Epithelial cell of umbilical artery (primary cell): ENCODE results near the gene HLA-DQA2. TPM values are rescaled to one million over a fixed set of nuclear protein-coding genes. Genes with fewer than 3 reads are reported as not detected.

Source experiments
- total RNA-seq: library from RNA; depleted of rRNA; stranded (reverse); fragments of >200 nt; gene quantifications from 2 replicates; pipeline ENCODE4 v1.2.3, GENCODE V29; 2014

Gene HLA-DQA2
- total RNA-seq, result not detected in 2 replicates

DNA sequence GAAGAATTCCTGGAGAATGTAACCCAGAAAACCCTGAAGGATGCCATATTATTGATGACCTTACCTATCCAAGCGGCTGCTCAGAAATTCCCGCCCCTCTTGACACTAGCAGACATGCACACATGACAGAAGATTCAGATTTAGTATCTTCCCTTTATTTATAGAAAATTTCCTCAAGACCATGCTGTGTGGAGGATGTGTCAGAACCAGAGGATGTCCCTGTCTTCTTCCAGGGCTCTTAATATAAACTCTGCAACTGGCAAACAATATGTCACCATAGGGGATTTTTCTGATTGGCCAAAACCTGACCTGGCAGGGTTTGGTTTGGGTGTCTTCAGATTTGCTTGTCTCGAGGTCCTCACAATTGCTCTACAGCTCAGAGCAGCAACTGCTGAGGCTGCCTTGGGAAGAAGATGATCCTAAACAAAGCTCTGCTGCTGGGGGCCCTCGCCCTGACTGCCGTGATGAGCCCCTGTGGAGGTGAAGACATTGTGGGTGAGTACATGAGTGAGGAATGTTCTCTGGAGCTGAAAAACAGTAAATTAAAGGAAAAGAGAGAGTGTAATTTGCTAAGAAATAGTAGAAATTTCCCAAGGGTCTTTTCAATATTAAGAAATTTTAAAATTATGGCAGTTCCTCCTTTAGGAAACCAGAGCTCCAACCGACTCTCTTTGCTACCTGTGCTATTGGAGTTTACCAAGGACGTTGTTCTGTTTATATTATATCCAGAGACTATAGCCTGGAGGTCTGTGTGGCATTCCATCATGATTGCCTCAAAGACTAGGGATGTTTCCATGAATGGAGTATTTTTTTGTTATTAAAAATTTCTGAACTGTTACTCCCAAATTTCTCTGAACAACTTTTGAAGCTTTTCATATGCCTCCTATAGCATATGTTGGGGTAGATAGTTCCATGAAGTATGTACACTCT is at the start of gene HLA-DQA2:
Gene HLA-DQA2, plus strand, starts transcription at position 361 of the 930 bp plus-strand sequence. Its CDS starts 53 bp downstream, at position 414.

DNA sequence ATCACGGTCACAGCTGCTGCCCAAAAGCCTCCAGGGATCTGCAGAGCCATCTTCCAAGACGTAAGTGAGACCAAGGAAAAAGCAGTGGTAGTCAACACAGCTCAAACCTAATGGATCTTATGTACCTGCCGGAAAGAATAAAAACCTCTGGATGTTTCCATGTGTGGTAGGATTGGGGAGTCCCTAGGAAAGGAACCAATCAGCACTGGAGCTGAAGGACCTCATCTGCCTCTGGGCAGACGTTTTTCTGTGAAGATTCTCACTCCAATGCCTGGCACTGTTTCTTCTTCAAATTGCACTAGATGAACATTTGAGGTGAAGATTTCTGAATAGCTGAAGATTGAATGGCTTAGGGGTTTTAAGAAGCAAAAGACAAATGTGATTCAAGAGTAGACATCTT is 22.2 kb downstream of the HLA-DQA2 start, which contains the start of gene HLA-DQB2:
Gene HLA-DQB2, minus strand, starts transcription at position 112 of the 400 bp plus-strand sequence. Its CDS starts 62 bp downstream, at position 50.

Other genes starting within 250 kb of the HLA-DQA2 start
- not detected in 2 replicates for gene HLA-DRB5, start 211.1 kb upstream of the HLA-DQA2 start, total RNA-seq
- 0.32 and 2.3 TPM in 2 replicates for gene HLA-DRB1, start 151.5 kb upstream of the HLA-DQA2 start, total RNA-seq
- not detected in 2 replicates for gene HLA-DQA1, start 104.0 kb upstream of the HLA-DQA2 start, total RNA-seq
- gene HLA-DQB1, start 74.7 kb upstream of the HLA-DQA2 start, total RNA-seq, result not detected in 2 replicates
- not detected in 2 replicates for gene HLA-DQB2, start 22.1 kb downstream of the HLA-DQA2 start, total RNA-seq
- gene HLA-DOB, start 75.6 kb downstream of the HLA-DQA2 start, total RNA-seq, result not detected in 2 replicates
- 5.8 and 25.1 TPM in 2 replicates for gene TAP2, start 97.3 kb downstream of the HLA-DQA2 start, total RNA-seq
- gene PSMB8, start 102.7 kb downstream of the HLA-DQA2 start, total RNA-seq, result 34.1 and 117 TPM in 2 replicates
- 26.0 and 112 TPM in 2 replicates for gene TAP1, start 112.3 kb downstream of the HLA-DQA2 start, total RNA-seq
- 8.8 and 89.1 TPM in 2 replicates for gene PSMB9, start 112.8 kb downstream of the HLA-DQA2 start, total RNA-seq
- gene HLA-DMB, start 199.6 kb downstream of the HLA-DQA2 start, total RNA-seq, result 0.97 and 2.3 TPM in 2 replicates
- gene HLA-DMA, start 211.7 kb downstream of the HLA-DQA2 start, total RNA-seq, result 0.32 and 2.1 TPM in 2 replicates
- gene BRD2, start 227.2 kb downstream of the HLA-DQA2 start, total RNA-seq, result 41.9 and 69.0 TPM in 2 replicates